Common myeloid progenitor, CD34-positive (primary cell): ENCODE measurements around the gene GRB14.

Experiments
- CTCF ChIA-PET: fragments of 350-600 bp; sonication (Branson Sonifier 250); formaldehyde crosslinking; loops from one replicate; lab custom pipeline; 2021; ENCODE audit warnings: antibody characterized with exemption; lab: Charles Lee
- POLR2A ChIA-PET: fragments of 350-600 bp; sonication (Branson Sonifier 250); formaldehyde crosslinking; loops from one replicate; lab custom pipeline; 2021; ENCODE audit warnings: antibody characterized with exemption; lab: Charles Lee
- DNase-seq, 3 donors: peaks; one replicate each; pipeline versions ENCODE4 v3.0.0 to v3.0.0-alpha.2; 2013
- H3K27ac ChIP-seq, 2 experiments: 1 replicate in 1 of 2; 2 replicates in 1 of 2; pipeline ENCODE4 v1.7.0; 2013; ENCODE audit warnings: inconsistent platforms in 2 of 2, low read length in 2 of 2, mild to moderate bottlenecking in 2 of 2, low read depth in 1 of 2, moderate library complexity in 1 of 2; ENCODE audit not compliant: severe bottlenecking in 2 of 2, insufficient read depth in 1 of 2, poor library complexity in 1 of 2
- H3K27me3 ChIP-seq, 5 experiments: replicated peaks in 2 of 5; 1 replicate in 3 of 5; 2 replicates in 2 of 5; pipeline versions ENCODE4 v1.6.1 to v1.7.0; 2013; ENCODE audit warnings: low read length in 4 of 5, mild to moderate bottlenecking in 2 of 5, moderate library complexity in 2 of 5, inconsistent platforms in 1 of 5; ENCODE audit not compliant: insufficient read depth in 5 of 5, control insufficient read depth in 4 of 5
- H3K36me3 ChIP-seq, 4 experiments: 1 replicate in 2 of 4; 2 replicates in 2 of 4; pipeline versions ENCODE4 v1.6.1 to v1.7.0; 2013; ENCODE audit warnings: low read length in 3 of 4, control low read depth in 1 of 4, mild to moderate bottlenecking in 1 of 4; ENCODE audit not compliant: control insufficient read depth in 4 of 4, insufficient read depth in 4 of 4
- H3K4me1 ChIP-seq, 4 experiments: 1 replicate in 3 of 4; 2 replicates in 1 of 4; pipeline versions ENCODE4 v1.6.1 to v1.7.1; 2013; ENCODE audit warnings: low read length in 3 of 4, mild to moderate bottlenecking in 3 of 4, control low read depth in 1 of 4, inconsistent platforms in 1 of 4, moderate library complexity in 1 of 4; ENCODE audit not compliant: control insufficient read depth in 4 of 4, insufficient read depth in 4 of 4; ENCODE audit errors: control extremely low read depth in 1 of 4
- H3K4me3 ChIP-seq, 7 experiments: 1 replicate in 4 of 7; 2 replicates in 3 of 7; pipeline versions ENCODE4 v1.5.1 to v1.7.0; 2013; ENCODE audit warnings: mild to moderate bottlenecking in 7 of 7, low read length in 6 of 7, moderate library complexity in 6 of 7, inconsistent platforms in 2 of 7, low read depth in 2 of 7, control low read depth in 1 of 7; ENCODE audit not compliant: insufficient read depth in 4 of 7, control insufficient read depth in 1 of 7; ENCODE audit errors: extremely low read depth in 1 of 7
- H3K9me3 ChIP-seq, 5 experiments: 1 replicate in 4 of 5; 2 replicates in 1 of 5; pipeline versions ENCODE4 v1.6.1 to v1.7.1; 2013; ENCODE audit warnings: low read length in 4 of 5, mild to moderate bottlenecking in 2 of 5, inconsistent platforms in 1 of 5, low read depth in 1 of 5, moderate library complexity in 1 of 5; ENCODE audit not compliant: control insufficient read depth in 4 of 5, insufficient read depth in 2 of 5; ENCODE audit errors: control extremely low read depth in 1 of 5
- WGBS: methylation state at CpG from one replicate; pipeline ENCODE4 v1.1.5; 2013; ENCODE audit not compliant: insufficient coverage; 5-methylcytosine and 5-hydroxymethylcytosine counted together

Gene GRB14

DNA sequence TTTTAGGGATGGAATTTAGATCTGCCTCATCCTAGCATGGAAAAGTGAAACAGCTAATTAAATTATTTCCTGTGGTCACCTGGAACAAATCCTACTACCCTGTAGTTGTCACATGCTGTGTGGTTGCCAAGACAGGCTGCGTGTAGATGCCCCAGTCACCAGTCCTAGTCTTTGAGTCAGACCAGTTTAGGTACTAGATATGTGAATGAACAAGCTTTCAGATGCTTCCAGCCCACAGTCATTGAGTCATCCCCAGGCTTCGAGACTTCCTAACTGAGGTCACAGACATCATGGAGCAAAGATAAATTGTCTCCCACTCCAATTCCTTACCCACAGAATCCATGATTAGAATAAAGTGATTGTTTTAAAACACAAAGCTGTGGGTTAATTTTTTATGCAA lies 35.8 kb upstream of the GRB14 start:
- ChIA-PET CTCF (no interaction called here), POLR2A (no interaction called here)
- no peaks in the 10 kb centered on the region for H3K36me3 ChIP-seq
- H3K4me3 ChIP-seq: no peak overlapping the region
- no peaks in the 10 kb centered on the region for H3K27me3 ChIP-seq
- WGBS: 100% methylated on average over 1 of the region's 2 CpGs
- H3K9me3 ChIP-seq: no peaks in the 10 kb centered on the region
- no peak overlapping the region for H3K27ac ChIP-seq
- no peak for DNase-seq
- H3K4me1 ChIP-seq: peaks cover 0 to 3% (median 0%) of the 10 kb centered on the region in 4 experiments

GRCh38 chr2:164655750-164656149 lies 34.5 kb upstream of the GRB14 start:
- ChIA-PET CTCF (no interaction called here), POLR2A (no interaction called here)
- H3K36me3 ChIP-seq: no peaks in the 10 kb centered on the region
- H3K4me3 ChIP-seq: no peak overlapping the region
- no peak overlapping the region for H3K27ac ChIP-seq
- no CpG with 5 or more reads among the region's 2 CpGs for WGBS
- peaks cover 0 to 5% (median 2%) of the 10 kb centered on the region in 5 experiments for H3K9me3 ChIP-seq
- H3K27me3 ChIP-seq: no peaks in the 10 kb centered on the region
- DNase-seq: no peak
- peaks cover 0 to 3% (median 0%) of the 10 kb centered on the region in 4 experiments for H3K4me1 ChIP-seq

GRCh38 chr2:164655336-164655735 lies 34.1 kb upstream of the GRB14 start:
- ChIA-PET CTCF (no interaction called here), POLR2A (no interaction called here)
- no peaks in the 10 kb centered on the region for H3K27me3 ChIP-seq
- peaks cover 0 to 3% (median 0%) of the 10 kb centered on the region in 4 experiments for H3K4me1 ChIP-seq
- H3K27ac ChIP-seq: no peak overlapping the region
- DNase-seq: no peak
- no peaks in the 10 kb centered on the region for H3K36me3 ChIP-seq
- H3K9me3 ChIP-seq: peaks cover 0 to 5% (median 3%) of the 10 kb centered on the region in 5 experiments
- H3K4me3 ChIP-seq: no peak overlapping the region

GRCh38 chr2:164651361-164651760 lies 30.1 kb upstream of the GRB14 start:
- Histone ChIP-seq H3K4me1 (no peaks in the 10 kb centered on the region), H3K4me3 (no peak overlapping the region), H3K27ac (no peak overlapping the region), H3K9me3 (peaks cover 0 to 11% (median 5%) of the 10 kb centered on the region in 5 experiments), H3K36me3 (no peaks in the 10 kb centered on the region), H3K27me3 (no peaks in the 10 kb centered on the region)
- DNase-seq: no peak
- POLR2A ChIA-PET: no interaction called here
- CTCF ChIA-PET: no interaction called here
- 100% methylated on average over 1 of the region's 1 CpG for WGBS

DNA sequence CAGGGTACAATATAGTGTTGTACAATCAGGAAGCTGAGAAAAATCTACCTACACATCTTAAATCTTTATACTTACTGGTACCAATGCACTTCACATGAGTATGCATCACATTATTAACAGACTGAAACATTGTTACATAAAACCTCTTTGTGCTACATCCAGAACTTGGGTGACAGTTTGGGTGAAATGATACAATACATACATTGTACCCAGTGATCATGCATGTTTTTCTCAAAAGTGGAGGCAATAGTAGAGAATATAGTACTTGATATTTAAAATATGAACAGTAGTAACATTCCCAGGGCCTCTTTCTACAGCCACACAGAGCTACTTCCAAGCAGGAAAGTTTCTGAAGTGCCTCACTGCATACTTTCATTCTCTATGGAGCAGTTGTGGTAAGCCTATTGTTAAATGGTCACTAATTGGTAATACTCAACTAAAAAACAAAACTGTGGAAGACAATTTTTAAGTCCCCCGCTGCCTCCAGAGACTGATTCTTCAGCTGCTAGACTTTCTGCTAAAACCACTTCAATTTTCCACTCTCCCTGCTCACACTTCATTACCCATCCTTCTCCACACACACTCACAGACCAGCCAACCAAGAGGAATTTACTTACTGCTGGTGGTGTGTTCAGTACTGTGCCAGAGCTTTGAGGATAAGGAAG lies 22.9 kb upstream of the GRB14 start:
- ChIA-PET CTCF (interaction anchor here (1.6 kb wide), 1 partner anchor 33 kb away, joined by 3 read pairs; no protein-coding TSS in a partner anchor), POLR2A (no interaction called here)
- H3K27me3 ChIP-seq: no peaks in the 10 kb centered on the region
- H3K36me3 ChIP-seq: no peaks in the 10 kb centered on the region
- H3K4me3 ChIP-seq: no peak overlapping the region
- no peaks in the 10 kb centered on the region for H3K4me1 ChIP-seq
- H3K27ac ChIP-seq: no peak overlapping the region
- no peak for DNase-seq
- 100% methylated on average over 1 of the region's 1 CpG for WGBS
- H3K9me3 ChIP-seq: no peaks in the 10 kb centered on the region

GRCh38 chr2:164642946-164643555 lies 21.8 kb upstream of the GRB14 start:
- no peaks in the 10 kb centered on the region for H3K27me3 ChIP-seq
- ChIA-PET POLR2A (no interaction called here), CTCF (interaction anchor here (0.9 to 1.6 kb wide), 2 partner anchors 25 to 34 kb away, joined by 3 read pairs; no protein-coding TSS in a partner anchor)
- DNase-seq: no peak
- H3K9me3 ChIP-seq: no peaks in the 10 kb centered on the region
- no peak overlapping the region for H3K27ac ChIP-seq
- no peaks in the 10 kb centered on the region for H3K36me3 ChIP-seq
- H3K4me1 ChIP-seq: no peaks in the 10 kb centered on the region
- H3K4me3 ChIP-seq: no peak overlapping the region
- WGBS: 94% methylated on average over 5 of the region's 8 CpGs

- POLR2A ChIA-PET: no interaction called here
- Histone ChIP-seq H3K4me3 (no peak overlapping the region), H3K4me1 (no peaks in the 10 kb centered on the region), H3K27ac (no peak overlapping the region), H3K36me3 (no peaks in the 10 kb centered on the region), H3K9me3 (no peaks in the 10 kb centered on the region), H3K27me3 (no peaks in the 10 kb centered on the region)
- no peak for DNase-seq
- CTCF ChIA-PET: interaction anchor here (0.9 to 1.6 kb wide), 2 partner anchors 26 to 35 kb away, joined by 3 read pairs; no protein-coding TSS in a partner anchor
- WGBS: 100% methylated on average over 2 of the region's 2 CpGs
Measured at GRCh38 chr2:164642268-164642667, 21.0 kb upstream of the GRB14 start.
